Endothelial cell of hepatic sinusoid (primary cell): ENCODE measurements around the gene RGS8.

Experiments
- in situ Hi-C: cut with HindIII; loops from 2 replicates; pipeline ENCODE4 v1.10.0; 2017; ENCODE audit warnings: low sequenced_read_pairs

The RGS8 gene

DNA sequence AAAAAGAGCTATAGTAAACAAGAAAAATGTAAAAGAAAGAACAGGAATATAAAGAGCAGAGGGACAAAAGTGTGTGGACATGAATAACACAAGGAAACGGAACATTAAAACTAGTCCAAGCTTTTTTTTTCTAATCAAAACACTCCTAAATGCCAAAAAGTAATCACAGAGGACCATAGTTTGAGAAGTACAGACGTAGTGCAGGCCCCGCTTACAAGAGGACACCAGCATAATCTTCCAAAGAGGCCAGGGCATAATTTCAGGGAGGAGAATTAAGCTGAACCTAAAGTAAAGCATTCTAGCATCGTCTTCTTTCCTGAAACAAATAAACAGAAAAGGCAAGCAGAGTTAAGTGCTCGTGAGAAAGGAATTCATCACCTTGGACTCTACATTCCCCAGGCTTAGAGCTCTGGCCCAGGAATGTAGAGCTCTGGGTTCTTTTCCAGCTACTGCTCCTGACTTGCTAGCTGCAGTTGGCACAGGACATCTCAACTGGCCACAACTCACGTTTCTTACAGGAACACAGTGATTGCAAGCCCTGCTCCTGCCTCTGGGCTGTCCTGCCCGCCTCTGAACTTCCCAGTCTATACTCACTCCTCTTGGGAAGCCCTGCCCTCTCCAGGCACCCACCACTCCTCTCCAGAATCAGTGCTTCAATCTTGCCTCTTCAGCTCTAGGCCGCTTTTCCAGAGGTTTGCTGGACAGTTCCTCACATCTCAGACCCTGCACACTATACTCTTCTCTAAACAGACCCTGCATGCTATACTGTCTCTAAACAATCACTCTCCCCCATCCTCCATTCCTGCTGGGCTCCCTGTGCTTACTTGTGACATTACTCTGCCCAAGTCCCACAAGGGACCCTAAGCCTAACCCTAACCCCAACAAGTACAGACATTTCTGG, 9.8 kb downstream of the RGS8 start:
- in situ Hi-C loops = loop anchor here (5.0 kb wide), 1 partner anchor 42 kb away; no protein-coding TSS in a partner anchor

DNA sequence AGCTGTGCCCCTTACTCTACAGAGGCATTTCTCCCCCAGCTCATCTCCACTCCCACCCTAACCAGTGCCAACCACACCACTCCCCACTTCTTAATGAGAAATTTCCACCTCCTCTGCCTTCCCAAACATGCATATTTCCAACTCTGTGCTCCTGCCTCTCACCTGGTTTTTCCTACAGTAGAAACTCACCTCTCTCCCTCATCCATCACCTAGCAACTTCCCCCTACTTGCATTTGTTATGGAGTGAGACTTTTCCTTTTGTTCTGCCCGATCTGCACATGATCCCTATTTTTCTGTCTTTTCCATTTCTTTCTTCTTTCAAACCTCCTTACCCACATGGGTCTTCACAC, 11.9 kb downstream of the RGS8 start:
- in situ Hi-C loops = loop anchor here (5.0 kb wide), 1 partner anchor 40 kb away; no protein-coding TSS in a partner anchor

GRCh38 chr1:182671750-182672486, 12.5 kb downstream of the RGS8 start:
- in situ Hi-C loops = loop anchor here (5.0 kb wide), 1 partner anchor 40 kb away; no protein-coding TSS in a partner anchor

GRCh38 chr1:182670032-182670749, 14.2 kb downstream of the RGS8 start:
- in situ Hi-C loops = loop anchor here (5.0 kb wide), 1 partner anchor 38 kb away; no protein-coding TSS in a partner anchor

DNA sequence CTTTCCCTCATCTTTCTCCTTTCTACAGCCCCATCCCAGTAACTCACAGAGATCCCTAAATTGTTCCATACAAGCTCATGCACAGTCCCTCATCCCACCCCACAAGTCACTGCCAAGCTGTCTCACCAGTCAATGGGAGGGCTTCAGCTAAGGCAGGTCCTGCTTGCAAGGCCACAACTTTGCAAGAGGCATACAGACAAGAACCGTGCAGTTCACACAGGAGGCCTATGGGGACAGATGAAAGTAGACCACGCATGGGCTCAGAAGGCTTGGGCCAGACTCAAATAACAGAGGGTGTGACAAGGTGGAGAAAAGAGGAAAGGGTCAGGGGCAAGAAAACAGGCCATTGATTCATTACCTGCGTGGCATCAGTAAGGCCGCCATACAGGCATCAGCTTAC, 15.1 kb downstream of the RGS8 start:
- in situ Hi-C loops = no loop called here

GRCh38 chr1:182668521-182669054, 15.8 kb downstream of the RGS8 start:
- in situ Hi-C loops = no loop called here

- in situ Hi-C loops = no loop called here
These were observed 16.4 kb downstream of the RGS8 start for GRCh38 chr1:182667848-182668505.

- in situ Hi-C loops = no loop called here
These were observed 17.7 kb downstream of the RGS8 start for GRCh38 chr1:182666706-182667105.

- in situ Hi-C loops = no loop called here
These were observed 20.1 kb downstream of the RGS8 start for GRCh38 chr1:182664296-182664695.

DNA sequence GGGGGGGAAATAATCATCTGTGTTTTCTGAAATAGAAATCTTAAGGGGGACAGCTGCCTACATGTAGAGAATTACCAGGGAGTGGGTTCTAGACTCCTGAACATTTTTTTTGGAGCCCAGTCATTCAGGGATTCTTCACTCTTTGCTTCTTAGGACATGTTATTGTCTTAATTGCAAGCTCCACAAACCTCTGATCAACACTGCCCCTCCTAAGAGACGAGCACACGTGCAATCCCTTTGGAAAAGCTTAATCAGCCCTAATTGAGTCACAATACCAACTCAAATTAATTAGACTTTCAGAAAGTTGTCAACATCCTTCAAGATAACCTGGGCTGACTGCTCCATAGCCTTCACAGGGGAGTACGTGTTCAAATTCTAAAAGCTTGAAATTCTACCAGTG, 21.4 kb downstream of the RGS8 start:
- in situ Hi-C loops = no loop called here

DNA sequence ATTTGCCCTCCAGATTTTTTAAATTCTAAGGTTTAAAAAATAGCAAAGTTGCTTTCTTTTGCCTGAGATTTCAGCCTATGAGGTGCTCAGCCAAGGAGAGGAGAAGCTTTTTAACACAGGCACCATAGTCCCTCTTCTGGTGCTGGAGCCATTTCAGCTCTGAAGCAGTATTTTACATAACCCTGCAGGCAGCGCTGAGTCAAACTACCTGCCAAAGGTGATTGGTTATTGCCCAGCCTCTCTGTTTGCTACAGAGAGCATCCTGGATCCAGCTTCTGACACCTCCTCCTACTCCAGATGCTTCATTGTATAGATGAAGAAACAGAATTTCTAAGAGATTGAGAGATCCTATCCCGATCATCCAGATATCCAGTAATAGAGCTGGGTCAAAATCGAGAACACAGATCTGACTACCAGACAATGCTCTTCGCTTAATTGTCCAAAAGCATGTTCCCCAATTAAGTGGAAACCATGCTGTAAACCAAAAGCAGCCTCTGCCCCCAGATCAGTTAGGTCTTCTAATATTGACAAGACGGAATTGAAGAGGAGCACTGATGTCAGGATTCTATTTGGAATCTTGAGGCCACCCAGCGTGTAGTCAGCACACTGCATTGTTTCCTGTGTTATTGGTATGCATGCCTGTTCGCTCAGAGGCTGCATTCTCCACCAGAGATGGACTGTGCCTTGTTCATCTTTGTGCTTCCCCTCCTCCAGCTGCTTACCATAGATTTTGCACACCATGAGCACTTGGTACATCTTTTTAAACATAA, 22.1 kb downstream of the RGS8 start:
- in situ Hi-C loops = no loop called here

GRCh38 chr1:182658055-182658454, 26.3 kb downstream of the RGS8 start:
- in situ Hi-C loops = no loop called here

DNA sequence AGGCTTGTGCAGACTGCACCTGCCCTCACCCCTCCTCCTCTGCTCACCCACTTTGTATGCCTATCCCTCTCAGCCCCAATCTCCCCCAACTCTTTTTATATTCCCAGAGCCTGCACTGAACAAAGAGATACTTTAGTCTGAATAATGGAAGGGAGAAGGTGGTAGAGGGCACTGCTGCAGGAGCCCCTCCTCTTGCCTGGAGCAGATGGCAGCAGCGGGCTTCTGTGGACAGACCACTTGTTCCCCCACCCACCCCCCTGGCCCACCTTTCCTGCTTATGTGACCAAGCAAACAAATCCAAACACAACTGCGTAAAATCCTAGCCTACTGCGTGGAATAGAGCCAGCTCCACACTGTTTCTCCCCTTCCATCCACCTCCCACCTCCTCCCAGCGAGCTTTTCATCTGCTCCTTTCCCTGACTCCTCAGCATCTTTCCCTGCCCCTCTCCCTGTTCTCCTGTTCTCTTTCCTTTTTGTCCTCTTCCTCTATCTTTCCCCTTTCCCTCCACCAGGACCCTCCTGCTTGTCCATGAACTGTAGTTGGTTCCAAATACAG, 27.5 kb downstream of the RGS8 start:
- in situ Hi-C loops = no loop called here

DNA sequence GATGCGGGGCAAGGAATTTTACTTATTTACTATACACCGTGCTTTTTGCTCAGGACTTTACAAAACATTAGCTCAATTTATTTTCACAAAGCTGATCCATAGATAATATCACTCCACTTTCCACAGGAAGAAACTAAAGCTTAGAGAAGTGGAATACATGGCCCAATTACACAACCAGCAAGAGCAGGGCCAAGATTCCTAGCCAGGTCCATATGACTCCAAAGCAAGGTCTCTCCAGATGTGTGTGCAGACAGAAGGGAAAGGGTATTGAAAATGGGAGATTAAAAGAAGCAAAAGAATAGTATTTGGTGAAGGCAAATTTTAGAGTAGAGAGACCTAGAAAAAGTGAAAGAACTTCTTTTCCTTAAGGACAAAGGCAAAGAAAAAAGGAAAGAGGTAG, 30.4 kb downstream of the RGS8 start:
- in situ Hi-C loops = no loop called here

DNA sequence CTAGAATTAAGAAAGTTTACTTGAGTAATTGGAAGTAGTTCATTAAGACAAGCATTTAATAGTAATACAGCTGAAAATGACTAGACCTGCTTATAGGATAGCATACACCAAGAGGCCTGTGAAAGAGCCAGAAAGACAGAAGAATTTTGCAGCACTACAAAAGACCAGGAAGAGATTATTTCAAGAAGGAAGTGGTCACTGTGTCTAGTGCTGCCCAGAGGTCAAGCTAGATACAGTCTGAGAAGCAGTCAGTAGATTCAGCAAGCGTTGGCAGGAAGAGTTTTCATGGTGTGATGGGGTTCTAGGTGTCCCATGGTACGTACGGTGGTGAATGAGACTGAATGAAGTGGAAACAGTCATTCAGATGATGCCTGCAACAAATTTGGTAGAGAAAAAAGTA, 31.5 kb downstream of the RGS8 start:
- in situ Hi-C loops = no loop called here

DNA sequence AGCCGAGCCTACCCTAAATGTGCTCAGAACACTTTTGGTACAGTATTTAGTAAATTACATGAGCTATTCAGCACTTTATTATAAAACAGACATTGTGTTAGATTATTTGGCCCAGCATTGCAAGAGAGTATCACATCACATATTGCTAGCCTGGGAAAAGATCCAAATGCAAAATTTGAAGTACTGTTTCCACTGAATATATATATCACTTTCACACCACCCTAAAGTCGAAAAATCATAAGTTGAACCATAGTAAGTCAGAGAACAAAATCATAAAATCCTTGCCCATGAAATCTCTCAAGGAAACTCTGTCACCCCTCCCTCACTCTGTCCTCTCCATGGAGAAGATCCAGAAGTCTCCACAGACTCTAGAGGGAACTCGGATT, 33.1 kb downstream of the RGS8 start:
- in situ Hi-C loops = no loop called here

DNA sequence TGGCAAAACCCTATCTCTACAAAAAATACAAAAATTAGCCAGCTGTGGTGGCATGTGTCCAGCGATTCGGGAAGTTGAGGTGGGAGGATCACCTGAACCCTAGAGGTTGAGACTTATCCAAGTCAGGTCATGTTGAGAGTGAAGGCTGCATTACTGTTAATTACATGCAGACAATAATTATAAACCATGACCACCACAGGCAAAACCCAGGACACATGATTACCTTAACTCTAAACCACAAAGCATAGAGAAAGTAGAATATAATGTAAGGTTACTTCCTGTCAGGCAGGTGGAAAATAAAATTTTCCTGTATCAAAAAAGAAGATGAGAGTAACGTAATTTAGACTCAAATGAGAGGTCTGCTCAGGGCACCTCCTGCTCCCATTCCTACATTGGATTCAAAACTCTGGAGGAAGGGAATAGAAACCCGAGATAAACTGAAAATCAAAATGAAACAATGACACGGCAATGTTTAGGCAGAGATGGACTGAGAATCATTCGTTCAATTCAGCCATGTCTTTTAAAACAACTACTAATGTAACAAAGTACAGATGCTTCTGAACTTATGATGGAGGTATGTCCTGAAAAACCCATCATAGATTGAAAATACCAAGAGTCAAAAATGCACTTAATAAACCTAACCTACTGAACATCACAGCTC, 33.6 kb downstream of the RGS8 start:
- in situ Hi-C loops = no loop called here

GRCh38 chr1:182649041-182649440, 35.3 kb downstream of the RGS8 start:
- in situ Hi-C loops = no loop called here

DNA sequence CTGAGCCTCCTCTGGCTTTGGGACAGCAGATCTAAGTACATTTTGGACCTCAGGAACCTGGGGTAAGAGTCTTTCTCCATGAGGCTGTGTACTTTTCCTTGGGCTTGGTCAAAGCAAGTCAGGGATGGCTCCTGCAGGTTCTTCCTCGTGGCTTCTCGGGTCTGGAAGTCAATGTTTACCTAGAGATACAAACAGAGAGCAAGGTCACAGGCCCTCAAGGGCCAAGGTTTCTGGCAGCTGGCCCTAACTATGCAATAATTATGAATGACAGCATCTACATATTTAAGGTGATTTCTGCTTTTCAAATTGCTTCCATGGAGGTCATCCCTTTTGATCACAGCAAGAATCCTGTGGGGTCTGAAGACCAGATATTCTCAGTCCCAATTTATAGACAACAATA, 37.6 kb downstream of the RGS8 start:
- in situ Hi-C loops = no loop called here
